Mesenchymal stem cell (in vitro differentiated cells and primary cell): ENCODE measurements around the gene OSER1. TPM values are rescaled to one million over a fixed set of nuclear protein-coding genes. Genes with fewer than 3 reads are reported as not detected.

Experiments used
- DNase-seq: peaks from one replicate; pipeline ENCODE4 v3.0.0-alpha.2; 2013
- H2AFZ ChIP-seq: one replicate; pipeline ENCODE4 v1.6.1; 2013; ENCODE audit warnings: low read depth, mild to moderate bottlenecking, control low read depth, inconsistent platforms, low read length, moderate library complexity
- H2AK5ac ChIP-seq: 2 replicates; pipeline ENCODE4 v1.6.1; 2013; ENCODE audit warnings: low read length, moderate library complexity, mild to moderate bottlenecking, inconsistent platforms; ENCODE audit not compliant: severe bottlenecking
- H2BK120ac ChIP-seq: one replicate; pipeline ENCODE4 v1.6.1; 2013; ENCODE audit warnings: low read depth, mild to moderate bottlenecking, inconsistent platforms, low read length, moderate library complexity
- H2BK12ac ChIP-seq, 2 experiments: one replicate each; pipeline ENCODE4 v1.6.1; 2013; ENCODE audit warnings: inconsistent platforms in 2 of 2, low read length in 2 of 2, mild to moderate bottlenecking in 2 of 2, moderate library complexity in 2 of 2, control low read depth in 1 of 2
- H2BK15ac ChIP-seq: one replicate; pipeline ENCODE4 v1.6.1; 2013; ENCODE audit warnings: mild to moderate bottlenecking, low read depth, inconsistent platforms; ENCODE audit not compliant: poor library complexity, severe bottlenecking
- H2BK5ac ChIP-seq: 2 replicates; pipeline ENCODE4 v1.6.1; 2013; ENCODE audit warnings: low read depth, mild to moderate bottlenecking, low read length, control low read depth, inconsistent platforms; ENCODE audit not compliant: poor library complexity, severe bottlenecking
- H3K14ac ChIP-seq, 2 experiments: one replicate each; pipeline ENCODE4 v1.6.1; 2013; ENCODE audit warnings: inconsistent platforms in 2 of 2, low read length in 2 of 2, control low read depth in 1 of 2, mild to moderate bottlenecking in 1 of 2, moderate library complexity in 1 of 2
- H3K18ac ChIP-seq, 2 experiments: one replicate each; pipeline ENCODE4 v1.6.1; 2013; ENCODE audit warnings: inconsistent platforms in 2 of 2, low read length in 2 of 2, control low read depth in 1 of 2, low read depth in 1 of 2, mild to moderate bottlenecking in 1 of 2
- H3K23ac ChIP-seq, 2 experiments: one replicate each; pipeline ENCODE4 v1.6.1; 2013; ENCODE audit warnings: inconsistent platforms in 2 of 2, low read length in 2 of 2, mild to moderate bottlenecking in 2 of 2, moderate library complexity in 2 of 2, control low read depth in 1 of 2
- H3K27ac ChIP-seq: 2 replicates; pipeline ENCODE4 v1.5.1; 2013; ENCODE audit warnings: mild to moderate bottlenecking, moderate library complexity, low read length, control low read depth, inconsistent platforms; ENCODE audit not compliant: poor library complexity, severe bottlenecking
- H3K27me3 ChIP-seq, 2 experiments: 2 replicates each; pipeline versions ENCODE4 v1.6.1 to v1.7.0; 2013; ENCODE audit warnings: low read length in 2 of 2, mild to moderate bottlenecking in 2 of 2, moderate library complexity in 2 of 2, control low read depth in 1 of 2, inconsistent platforms in 1 of 2; ENCODE audit not compliant: control insufficient read depth in 1 of 2, insufficient read depth in 1 of 2
- H3K36me3 ChIP-seq, 2 experiments: 2 replicates each; pipeline versions ENCODE4 v1.6.1 to v1.7.0; 2013; ENCODE audit warnings: low read length in 2 of 2, control low read depth in 1 of 2, inconsistent platforms in 1 of 2, low read depth in 1 of 2, mild to moderate bottlenecking in 1 of 2; ENCODE audit not compliant: insufficient read depth in 2 of 2, control insufficient read depth in 1 of 2
- H3K4ac ChIP-seq, 2 experiments: one replicate each; pipeline ENCODE4 v1.6.1; 2013; ENCODE audit warnings: inconsistent platforms in 2 of 2, low read length in 2 of 2, mild to moderate bottlenecking in 2 of 2, moderate library complexity in 2 of 2, control low read depth in 1 of 2, low read depth in 1 of 2
- H3K4me1 ChIP-seq: 2 replicates; pipeline ENCODE4 v1.6.1; 2013; ENCODE audit warnings: low read depth, low read length, control low read depth; ENCODE audit not compliant: control insufficient read depth, insufficient read depth
- H3K4me2 ChIP-seq: 2 replicates; pipeline ENCODE4 v1.6.1; 2013; ENCODE audit warnings: low read length, mild to moderate bottlenecking, inconsistent platforms; ENCODE audit not compliant: poor library complexity, severe bottlenecking
- H3K4me3 ChIP-seq, 2 experiments: 2 replicates each; pipeline versions ENCODE4 v1.5.1 to v1.7.0; 2013; ENCODE audit warnings: low read length in 2 of 2, mild to moderate bottlenecking in 2 of 2, control low read depth in 1 of 2, low read depth in 1 of 2; ENCODE audit not compliant: insufficient read depth in 1 of 2
- H3K79me1 ChIP-seq: replicated peaks from 2 replicates; pipeline ENCODE4 v1.6.1; 2013; ENCODE audit warnings: mild to moderate bottlenecking, control low read depth, low read length, inconsistent platforms; ENCODE audit not compliant: poor library complexity, severe bottlenecking
- H3K9ac ChIP-seq: 2 replicates; pipeline ENCODE4 v1.7.0; 2013; ENCODE audit warnings: mild to moderate bottlenecking, low read length, moderate library complexity
- H3K9me3 ChIP-seq: 2 replicates; pipeline ENCODE4 v1.7.0; 2013; ENCODE audit warnings: mild to moderate bottlenecking, low read length; ENCODE audit not compliant: control insufficient read depth
- H4K8ac ChIP-seq: one replicate; pipeline ENCODE4 v1.6.1; 2013; ENCODE audit warnings: inconsistent platforms, mild to moderate bottlenecking, low read length, moderate library complexity
- H4K91ac ChIP-seq: one replicate; pipeline ENCODE4 v1.6.1; 2013; ENCODE audit warnings: mild to moderate bottlenecking, low read length, inconsistent platforms
- WGBS: methylation state at CpG from one replicate; pipeline ENCODE4 v1.1.7; 2013; ENCODE audit warnings: mixed read lengths; 5-methylcytosine and 5-hydroxymethylcytosine counted together
- polyA plus RNA-seq, 2 experiments: library from polyadenylated mRNA; stranded (reverse); fragments of 200-250 nt; gene quantifications; one replicate each; pipeline ENCODE4 v1.2.3, GENCODE V29; 2013

Gene OSER1
- 18.7 TPM for polyA plus RNA-seq (2013, experiment 1 of 2)
- 19.7 TPM for polyA plus RNA-seq (2013, experiment 2 of 2)

- DNase-seq = peak; percentile 96
- WGBS = 1% methylated on average over 71 of the region's 79 CpGs
- H3K27ac ChIP-seq = peak within 1 kb of the TSS; percentile 82
- peak within 1 kb of the TSS in 1 of 2 experiments; percentile 78 for H3K4ac ChIP-seq
- H2BK12ac ChIP-seq = no peak within 1 kb of the TSS
- H3K36me3 ChIP-seq = peaks cover 2 to 10% of the 10 kb centered on the region in 2 experiments
- peaks cover 4% of the 10 kb centered on the region for H3K4me1 ChIP-seq
- H4K91ac ChIP-seq = peak within 1 kb of the TSS; percentile 74
- peak within 1 kb of the TSS; percentile 98 for H3K9ac ChIP-seq
- H3K4me2 ChIP-seq = peak within 1 kb of the TSS; percentile 93
- no peaks in the 10 kb centered on the region for H3K9me3 ChIP-seq
- H2AK5ac ChIP-seq = no peak within 1 kb of the TSS
- peak within 1 kb of the TSS; percentile 86 for H2AFZ ChIP-seq
- H3K18ac ChIP-seq = peak within 1 kb of the TSS; percentile 72 to 89
- peak within 1 kb of the TSS; percentile 97 to 99 for H3K4me3 ChIP-seq
- peak within 1 kb of the TSS; percentile 87 for H4K8ac ChIP-seq
- H3K79me1 ChIP-seq = peaks cover 8% of the 10 kb centered on the region
- peak within 1 kb of the TSS; percentile 37 for H2BK5ac ChIP-seq
- peak within 1 kb of the TSS in 1 of 2 experiments; percentile 35 for H3K14ac ChIP-seq
- H3K27me3 ChIP-seq = no peaks in the 10 kb centered on the region
- H3K23ac ChIP-seq = peak within 1 kb of the TSS; percentile 14 to 83
- H2BK15ac ChIP-seq = peak within 1 kb of the TSS; percentile 77
- H2BK120ac ChIP-seq = peak within 1 kb of the TSS; percentile 84
These were observed at the start of gene OSER1 for GRCh38 chr20:44210406-44211176. TSS of gene OSER1 (minus strand) at chr20:44210771. CDS start at chr20:44206957, 3,814 bp downstream.

DNA sequence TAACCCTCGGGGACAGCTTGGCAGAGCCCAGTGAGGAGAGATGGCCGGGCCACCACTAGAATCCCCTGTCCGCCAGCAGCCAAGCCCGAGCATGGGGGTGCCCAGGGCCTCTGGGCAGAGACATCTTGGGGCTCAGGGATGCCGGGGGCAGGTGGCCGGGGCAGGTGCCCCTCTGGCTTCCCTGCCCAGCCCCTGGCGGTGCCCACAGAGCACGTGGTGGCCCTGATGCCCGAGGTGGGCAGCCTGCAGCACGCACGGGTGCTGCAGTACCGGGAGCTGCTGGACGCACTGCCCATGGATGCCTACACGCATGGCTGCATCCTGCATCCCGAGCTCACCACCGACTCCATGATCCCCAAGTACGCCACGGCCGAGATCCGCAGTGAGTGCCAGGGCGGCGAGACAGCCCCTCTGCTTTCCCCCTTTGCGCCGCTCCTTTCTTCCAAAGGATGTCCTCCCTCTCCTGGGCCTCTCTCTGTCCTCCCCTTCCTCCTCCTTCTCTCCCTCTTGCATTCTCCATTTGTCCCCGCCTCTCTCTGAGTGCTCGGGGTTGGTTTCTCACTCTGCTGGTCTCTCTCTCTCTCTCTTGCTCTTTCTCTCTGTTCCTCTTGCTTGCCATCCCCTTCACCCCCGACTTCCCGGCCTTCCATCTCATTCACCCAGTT, 47.8 kb upstream of the OSER1 start:
- no peak overlapping the region for H3K9ac ChIP-seq
- no peak overlapping the region for H3K23ac ChIP-seq
- DNase-seq = no peak
- H3K18ac ChIP-seq = no peak overlapping the region
- H3K27ac ChIP-seq = no peak overlapping the region
- H3K27me3 ChIP-seq = peaks cover 5 to 19% of the 10 kb centered on the region in 2 experiments
- H2BK120ac ChIP-seq = no peak overlapping the region
- peaks cover 2% of the 10 kb centered on the region for H3K4me1 ChIP-seq
- no peaks in the 10 kb centered on the region for H3K79me1 ChIP-seq
- H2BK5ac ChIP-seq = no peak overlapping the region
- no peak overlapping the region for H2BK15ac ChIP-seq
- no peaks in the 10 kb centered on the region for H3K9me3 ChIP-seq
- H2AFZ ChIP-seq = no peak overlapping the region
- no peak overlapping the region for H2BK12ac ChIP-seq
- H3K4me2 ChIP-seq = no peak overlapping the region
- no peak overlapping the region for H4K8ac ChIP-seq
- 86% methylated on average over 28 of the region's 28 CpGs for WGBS
- no peak overlapping the region for H2AK5ac ChIP-seq
- H3K14ac ChIP-seq = no peak overlapping the region
- H3K4me3 ChIP-seq = no peak overlapping the region
- no peak overlapping the region for H4K91ac ChIP-seq
- no peaks in the 10 kb centered on the region for H3K36me3 ChIP-seq
- H3K4ac ChIP-seq = no peak overlapping the region

DNA sequence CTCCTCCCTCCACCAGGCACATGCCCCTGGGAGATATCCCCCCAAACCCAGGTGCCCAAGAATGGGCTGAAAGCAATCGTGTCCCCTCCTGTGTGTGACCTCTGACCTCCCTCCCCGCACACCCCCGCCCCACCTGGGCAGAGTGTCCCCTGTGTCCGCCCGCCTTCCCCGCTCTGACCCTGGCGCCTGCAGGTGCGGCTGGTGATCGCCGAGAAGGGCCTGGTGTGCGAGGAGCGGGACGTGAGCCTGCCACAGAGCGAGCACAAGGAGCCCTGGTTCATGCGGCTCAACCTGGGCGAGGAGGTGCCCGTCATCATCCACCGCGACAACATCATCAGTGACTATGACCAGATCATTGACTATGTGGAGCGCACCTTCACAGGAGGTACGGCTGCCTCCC, 46.4 kb upstream of the OSER1 start:
- Histone ChIP-seq H3K79me1 (no peaks in the 10 kb centered on the region), H2AFZ (no peak overlapping the region), H3K27ac (no peak overlapping the region), H3K18ac (no peak overlapping the region), H3K36me3 (no peaks in the 10 kb centered on the region), H2BK12ac (no peak overlapping the region), H2BK15ac (no peak overlapping the region), H3K4ac (no peak overlapping the region), H4K8ac (no peak overlapping the region), H3K4me1 (peaks cover 2% of the 10 kb centered on the region), H3K9ac (no peak overlapping the region), H3K4me2 (no peak overlapping the region), H3K23ac (no peak overlapping the region), H3K14ac (no peak overlapping the region), H2BK120ac (no peak overlapping the region), H2AK5ac (no peak overlapping the region), H3K27me3 (peaks cover 3 to 15% of the 10 kb centered on the region in 2 experiments), H2BK5ac (no peak overlapping the region), H3K9me3 (no peaks in the 10 kb centered on the region), H3K4me3 (no peak overlapping the region), H4K91ac (no peak overlapping the region)
- 89% methylated on average over 21 of the region's 21 CpGs for WGBS
- DNase-seq = no peak

DNA sequence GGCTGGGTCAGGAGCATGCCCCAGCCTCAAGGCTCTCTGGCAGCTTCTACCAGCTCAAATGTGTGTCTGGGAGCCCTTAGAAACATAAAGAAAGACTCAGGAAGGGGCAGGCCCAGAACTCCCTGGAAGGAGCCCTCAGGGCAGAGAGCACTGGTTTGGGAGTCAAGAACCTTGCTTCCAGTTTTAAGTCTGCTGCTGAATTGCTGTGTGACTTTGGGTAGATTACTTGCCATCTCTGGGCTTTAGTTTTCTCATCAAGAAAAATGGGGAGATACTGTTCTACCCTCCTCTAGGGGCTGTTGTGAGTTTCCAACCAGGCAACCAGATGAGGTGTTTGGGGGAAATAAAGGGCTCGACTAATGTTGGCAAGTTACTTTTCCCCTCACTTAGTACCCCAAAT, 45.4 kb upstream of the OSER1 start:
- no peaks in the 10 kb centered on the region for H3K9me3 ChIP-seq
- H3K36me3 ChIP-seq = no peaks in the 10 kb centered on the region
- H3K23ac ChIP-seq = no peak overlapping the region
- no peak overlapping the region for H3K14ac ChIP-seq
- no peak overlapping the region for H2BK120ac ChIP-seq
- no peak overlapping the region for H3K4me2 ChIP-seq
- no peak overlapping the region for H4K8ac ChIP-seq
- no CpG with 5 or more reads among the region's 1 CpG for WGBS
- H2BK5ac ChIP-seq = no peak overlapping the region
- H2AFZ ChIP-seq = no peak overlapping the region
- H3K4ac ChIP-seq = no peak overlapping the region
- H3K4me1 ChIP-seq = peaks cover 2% of the 10 kb centered on the region
- peaks cover 0 to 10% of the 10 kb centered on the region in 2 experiments for H3K27me3 ChIP-seq
- no peak overlapping the region for H3K4me3 ChIP-seq
- no peak overlapping the region for H2AK5ac ChIP-seq
- no peak for DNase-seq
- no peak overlapping the region for H3K9ac ChIP-seq
- H2BK15ac ChIP-seq = no peak overlapping the region
- H3K79me1 ChIP-seq = no peaks in the 10 kb centered on the region
- H3K18ac ChIP-seq = no peak overlapping the region
- no peak overlapping the region for H2BK12ac ChIP-seq
- no peak overlapping the region for H3K27ac ChIP-seq
- no peak overlapping the region for H4K91ac ChIP-seq
